Stimulated activated CD4-positive, alpha-beta T cell treated with anti-CD3 and anti-CD28 coated beads, Interleukin-2, amount 100 ng/mL, for 48 hours (primary cell): Measurements from ENCODE around the gene TGIF1.
"Not testable (repeated sequence)": the region's sequence is repeated elsewhere in the genome, so short reads cannot be mapped to it uniquely, and the experiment has no call there.

Experiments used
- DNase-seq, 2 donors: peaks; one replicate each; pipeline ENCODE4 v3.0.0-alpha.2; 2020

The TGIF1 gene

GRCh38 chr18:3457261-3457724, 7.3 kb downstream of the TGIF1 start:
- no peak for DNase-seq

GRCh38 chr18:3458378-3458777, 8.4 kb downstream of the TGIF1 start:
- DNase-seq, result no peak

DNA sequence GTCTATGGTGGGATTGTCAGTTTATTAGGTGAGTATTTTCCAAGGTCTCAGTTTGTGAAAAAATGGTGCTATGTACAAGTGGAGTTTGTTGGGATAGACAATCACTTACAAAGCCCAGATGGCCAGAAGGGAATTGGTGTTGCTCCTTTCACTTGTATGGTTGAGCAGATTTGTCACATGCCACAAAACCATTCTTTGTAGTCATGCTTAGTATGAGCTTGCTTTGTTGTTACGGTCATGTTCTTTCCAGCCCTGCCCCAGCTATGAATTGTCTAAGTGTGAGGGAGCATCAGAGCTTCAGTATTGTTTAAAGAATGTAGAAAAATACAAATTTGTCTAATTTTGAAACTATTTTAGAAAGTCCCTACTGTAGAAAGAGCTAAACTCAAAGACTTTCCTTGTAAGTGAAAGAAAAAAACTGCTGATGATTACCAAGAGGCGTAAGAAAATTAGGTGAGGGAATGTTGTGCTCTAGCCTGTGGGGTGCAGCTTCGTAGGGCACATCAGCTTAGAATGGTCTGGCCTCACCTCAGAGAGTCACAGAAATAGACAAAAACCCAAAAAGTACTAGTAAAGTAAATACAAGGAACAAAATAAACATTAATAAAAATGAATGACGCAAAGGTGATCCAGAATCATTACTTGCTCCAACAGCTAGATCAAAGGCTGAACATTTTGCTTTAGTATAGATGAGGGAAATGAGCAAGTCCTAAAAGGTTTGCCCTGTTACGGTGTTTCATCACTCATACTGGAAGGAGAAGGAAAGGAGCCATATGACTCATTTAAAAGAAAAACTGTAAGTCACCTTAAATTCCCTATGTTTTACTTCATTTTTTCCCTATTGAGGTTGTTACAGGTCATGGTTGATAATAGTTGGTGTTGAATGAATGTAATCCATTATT, 9.2 kb downstream of the TGIF1 start:
- no peak for DNase-seq

GRCh38 chr18:3460823-3461398, 10.9 kb downstream of the TGIF1 start:
- DNase-seq, result no peak

GRCh38 chr18:3461704-3462103, 11.7 kb downstream of the TGIF1 start:
- no peak for DNase-seq

GRCh38 chr18:3463051-3463450, 13.1 kb downstream of the TGIF1 start:
- DNase-seq, result no peak

DNA sequence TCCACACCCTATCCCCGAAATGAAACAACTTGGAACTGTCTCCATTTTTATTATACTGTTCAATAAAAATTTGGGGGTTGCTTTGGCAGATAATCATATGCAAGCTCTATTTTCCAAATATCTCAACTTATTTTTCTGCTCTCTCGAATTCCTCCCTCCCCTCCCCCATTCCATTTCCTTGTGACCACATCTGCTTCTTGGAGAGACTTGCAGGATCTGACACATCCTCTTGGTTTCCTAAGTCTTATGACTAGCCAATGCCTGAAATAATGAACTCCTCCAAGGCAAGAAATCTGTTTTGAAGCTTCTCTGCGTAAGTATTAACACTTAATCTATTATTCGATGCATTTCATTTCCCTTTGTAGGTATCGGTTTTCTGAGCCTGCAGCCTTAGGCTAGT, 16.1 kb downstream of the TGIF1 start:
- no peak for DNase-seq

GRCh38 chr18:3466872-3467271, 16.9 kb downstream of the TGIF1 start:
- no peak for DNase-seq

DNA sequence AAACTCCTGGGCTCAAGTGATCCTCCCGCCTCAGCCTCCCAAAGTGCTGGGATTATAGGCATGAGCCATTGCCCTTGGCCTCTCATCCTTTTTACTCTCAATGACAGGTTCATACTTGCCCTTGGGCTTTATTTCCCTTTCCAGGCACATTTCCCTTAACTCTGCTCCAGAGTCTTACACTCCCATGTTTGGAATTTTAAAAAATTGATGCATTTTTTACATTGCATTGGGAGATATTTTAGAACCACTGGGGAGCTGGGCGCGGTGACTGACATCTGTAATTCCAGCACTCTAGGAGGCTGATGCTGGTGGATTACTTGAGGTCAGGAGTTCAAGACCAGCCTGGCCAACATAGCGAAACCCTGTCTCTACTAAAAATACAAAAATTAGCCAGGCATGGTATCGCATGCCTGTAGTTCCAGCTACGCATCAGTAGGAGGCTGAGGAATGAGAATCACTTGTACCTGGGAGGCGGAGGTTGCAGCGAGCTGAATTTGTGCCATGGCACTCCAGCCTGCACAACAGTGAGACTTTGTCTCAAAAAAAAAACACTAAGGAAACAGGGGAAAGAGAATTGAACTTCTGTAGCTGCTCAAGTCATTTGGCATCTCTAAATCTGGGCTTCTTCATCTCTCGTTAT, 18.2 kb downstream of the TGIF1 start:
- no peak for DNase-seq

GRCh38 chr18:3468833-3469232, 18.9 kb downstream of the TGIF1 start:
- no peak for DNase-seq

DNA sequence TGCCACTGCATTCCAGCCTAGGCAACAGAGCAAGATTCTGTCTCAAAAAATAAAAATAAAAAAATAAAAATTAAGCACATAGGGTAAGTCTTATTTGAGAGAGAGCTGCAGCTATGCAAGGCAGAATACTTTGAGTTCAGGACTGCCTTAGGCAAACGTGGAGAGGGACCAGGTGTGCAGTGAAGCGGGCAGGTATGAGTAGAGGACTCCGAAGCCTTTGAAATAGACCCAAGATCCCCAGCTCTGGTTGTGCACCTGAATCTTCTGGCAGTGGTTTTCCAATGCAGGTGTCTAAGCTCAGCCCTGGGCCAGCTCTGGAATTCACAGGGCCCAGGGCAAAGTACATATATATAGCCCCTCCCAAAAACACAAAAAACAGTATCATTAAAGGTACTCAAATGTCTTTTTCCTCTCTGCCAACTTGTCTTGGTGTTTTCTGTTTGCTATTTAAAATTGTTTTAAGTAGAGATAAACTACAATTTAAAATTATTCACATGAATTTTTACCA, 21.2 kb downstream of the TGIF1 start:
- DNase-seq, result no peak

GRCh38 chr18:3472121-3472520, 22.1 kb downstream of the TGIF1 start:
- DNase-seq, result not testable (repeated sequence)

DNA sequence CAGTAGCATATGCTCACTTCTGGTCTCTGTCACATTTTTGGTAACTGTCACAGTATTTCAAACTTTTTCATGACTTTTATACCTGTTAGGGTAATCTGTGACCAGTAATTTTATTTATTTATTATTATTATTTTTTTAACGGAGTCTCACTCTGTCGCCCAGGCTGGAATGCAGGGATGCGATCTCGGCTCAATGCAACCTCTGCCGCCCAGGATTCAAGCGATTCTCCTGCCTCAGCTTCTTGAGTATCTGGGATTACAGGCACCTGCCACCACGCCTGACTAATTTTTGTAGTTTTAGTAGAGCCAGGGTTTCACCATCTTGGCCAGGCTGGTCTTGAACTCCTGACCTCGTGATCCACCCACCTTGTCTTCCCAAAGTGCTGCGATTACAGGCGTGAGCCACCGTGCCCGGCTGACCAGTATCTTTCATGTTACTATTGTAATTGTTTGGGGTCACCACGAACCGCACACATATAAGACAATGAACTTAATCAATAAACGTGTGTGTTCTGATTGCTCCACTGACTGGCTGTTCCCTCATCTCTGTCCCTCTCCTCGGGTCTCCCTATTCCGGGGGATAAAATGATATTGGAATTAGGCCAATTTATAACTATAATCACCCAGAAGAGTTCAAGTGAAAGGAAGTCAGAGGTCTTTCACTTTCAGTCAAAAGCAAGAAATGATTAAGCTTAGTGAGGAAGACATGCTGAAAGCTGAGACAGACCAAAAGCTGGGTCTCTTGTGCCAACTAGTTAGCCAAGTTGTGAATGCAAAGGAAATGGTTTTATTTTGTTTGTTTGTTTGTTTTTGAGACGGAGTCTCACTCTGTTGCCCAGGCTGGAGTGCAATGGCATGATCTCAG, 22.9 kb downstream of the TGIF1 start:
- DNase-seq, result no peak

GRCh38 chr18:3478262-3478978, 28.4 kb downstream of the TGIF1 start:
- no peak for DNase-seq

GRCh38 chr18:3479978-3480509, 30.1 kb downstream of the TGIF1 start:
- DNase-seq, result no peak

GRCh38 chr18:3480827-3481573, 31.0 kb downstream of the TGIF1 start:
- no peak for DNase-seq

- no peak for DNase-seq
Observed at GRCh38 chr18:3481696-3482210, 31.8 kb downstream of the TGIF1 start.

GRCh38 chr18:3482258-3482657, 32.3 kb downstream of the TGIF1 start:
- no peak for DNase-seq

GRCh38 chr18:3485153-3486149, 35.5 kb downstream of the TGIF1 start:
- no peak for DNase-seq
